ENCODE results near the gene SIRT2.
A peak's percentile ranks its signal among the peaks of the same experiment; 100 is the strongest.
"Not testable (repeated sequence)": the region's sequence is repeated elsewhere in the genome, so short reads cannot be mapped to it uniquely, and the experiment has no call there.

SIRT2 gene

DNA sequence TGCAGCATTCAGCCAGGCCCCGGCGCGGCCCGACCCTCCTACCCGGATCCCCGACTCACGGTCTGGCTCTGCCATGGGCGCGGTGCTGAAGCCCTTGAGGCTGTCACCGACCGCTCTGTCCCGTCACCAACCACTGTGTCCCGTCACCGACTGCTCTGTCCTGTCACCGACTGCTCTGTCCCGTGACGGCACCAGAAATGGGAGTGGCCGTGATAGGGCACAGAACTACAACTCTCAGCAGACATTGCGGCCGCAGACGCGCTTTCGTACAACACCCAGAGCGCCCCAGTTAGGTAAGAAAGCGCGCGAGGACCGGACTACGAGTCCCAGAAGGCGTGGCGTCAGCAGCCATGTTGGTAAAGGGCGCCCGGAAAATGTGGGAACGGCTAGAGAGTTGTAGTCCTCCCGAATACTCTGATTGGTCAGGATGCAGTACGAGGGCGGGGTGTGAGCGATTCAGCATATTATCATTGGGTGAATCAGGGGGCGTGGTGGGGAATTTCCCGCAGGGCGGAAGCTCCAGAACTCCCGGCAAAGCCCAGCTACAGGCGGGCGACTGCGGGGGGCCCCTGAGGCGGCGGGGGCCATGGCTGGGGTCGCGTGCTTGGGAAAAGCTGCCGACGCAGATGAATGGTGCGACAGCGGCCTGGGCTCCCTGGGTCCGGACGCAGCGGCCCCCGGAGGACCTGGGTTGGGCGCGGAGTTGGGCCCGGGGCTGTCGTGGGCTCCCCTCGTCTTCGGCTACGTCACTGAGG is at the start of gene SIRT2, which contains the start of gene NFKBIB:
TSS of gene SIRT2 (minus strand) at position 172 of the 755 bp plus-strand sequence. CDS start at position 75, 97 bp downstream.
TSS of gene NFKBIB (plus strand) at position 523 of the 755 bp plus-strand sequence. CDS start at position 587, 64 bp downstream.
- intact Hi-C loops (cut with DNase I) = loop anchor here (5.0 kb wide), 1 partner anchor 52 kb away; the partner anchor contains the start of gene HNRNPL
- peak; percentile 97 to 100 (median 100) for DNase-seq

DNA sequence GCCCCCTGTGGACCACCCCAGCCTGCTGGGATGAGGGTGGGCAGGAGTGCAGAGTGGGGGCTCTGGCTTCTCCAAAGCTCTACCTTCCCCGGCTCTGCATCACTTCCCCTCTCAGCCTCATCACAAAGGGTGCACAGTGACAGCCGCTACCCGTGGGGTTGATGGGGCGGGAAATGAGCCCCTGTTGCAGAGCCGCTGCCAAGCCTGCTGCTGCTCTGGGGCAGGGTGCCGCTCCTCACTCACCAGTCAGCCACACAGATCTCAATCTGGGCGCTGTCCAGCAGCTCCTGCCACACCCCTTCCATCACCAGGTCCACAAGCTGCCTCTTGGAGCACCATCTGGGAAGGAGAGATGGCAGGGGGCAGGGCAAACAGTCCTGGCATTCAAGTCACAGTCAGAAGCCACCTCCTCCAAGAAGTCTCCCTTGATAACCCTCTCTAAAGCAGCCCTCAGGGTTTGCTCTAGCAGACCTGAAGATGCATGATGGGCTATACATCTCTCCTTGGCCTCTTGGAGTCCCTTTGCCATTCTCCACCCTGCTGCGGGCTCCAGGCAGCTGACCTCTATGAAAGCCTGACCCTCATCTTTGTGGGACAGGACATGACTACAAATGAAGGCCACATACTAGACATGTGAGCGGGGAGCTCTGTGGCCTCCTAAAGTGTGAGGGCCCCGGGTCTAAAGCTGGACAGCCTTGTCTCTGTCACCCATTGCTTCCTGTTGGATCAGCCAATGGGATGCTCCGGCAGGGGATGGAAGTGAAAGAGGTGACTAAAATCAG is 47.0 kb upstream of the SIRT2 start:
- DNase-seq = no peak
- intact Hi-C loops (cut with DNase I) = no loop called here

DNA sequence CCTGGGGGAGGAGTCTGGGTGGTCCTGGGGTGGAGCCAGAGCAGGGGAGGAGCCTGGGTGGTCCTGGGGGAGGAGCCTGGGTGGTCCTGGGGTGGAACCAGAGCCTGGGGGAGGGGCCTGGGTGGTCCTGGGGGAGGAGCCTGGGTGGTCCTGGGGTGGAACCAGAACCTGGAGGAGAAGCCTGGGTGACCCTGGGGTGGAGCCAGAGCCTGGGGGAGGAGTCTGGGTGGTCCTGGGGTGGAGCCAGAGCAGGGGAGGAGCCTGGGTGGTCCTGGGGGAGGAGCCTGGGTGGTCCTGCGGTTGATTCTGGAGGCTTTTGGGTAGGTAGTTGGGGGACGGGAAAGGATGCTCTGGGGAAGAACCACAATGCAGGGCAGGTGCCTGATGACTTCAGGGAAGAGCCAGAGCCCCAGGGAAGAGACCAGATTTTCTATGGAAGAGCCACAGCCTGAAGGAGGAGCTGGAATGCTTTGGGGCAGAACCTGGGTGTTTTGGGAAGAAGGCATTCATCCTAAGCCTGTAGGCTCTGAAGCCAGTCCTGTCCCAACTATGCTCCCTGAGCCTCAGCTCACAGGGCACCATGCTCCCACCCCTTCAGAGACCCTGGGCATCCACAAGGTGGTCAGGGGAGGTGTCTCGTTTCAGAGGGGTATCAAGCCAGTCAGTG is 46.3 kb upstream of the SIRT2 start:
- DNase-seq = no peak

DNA sequence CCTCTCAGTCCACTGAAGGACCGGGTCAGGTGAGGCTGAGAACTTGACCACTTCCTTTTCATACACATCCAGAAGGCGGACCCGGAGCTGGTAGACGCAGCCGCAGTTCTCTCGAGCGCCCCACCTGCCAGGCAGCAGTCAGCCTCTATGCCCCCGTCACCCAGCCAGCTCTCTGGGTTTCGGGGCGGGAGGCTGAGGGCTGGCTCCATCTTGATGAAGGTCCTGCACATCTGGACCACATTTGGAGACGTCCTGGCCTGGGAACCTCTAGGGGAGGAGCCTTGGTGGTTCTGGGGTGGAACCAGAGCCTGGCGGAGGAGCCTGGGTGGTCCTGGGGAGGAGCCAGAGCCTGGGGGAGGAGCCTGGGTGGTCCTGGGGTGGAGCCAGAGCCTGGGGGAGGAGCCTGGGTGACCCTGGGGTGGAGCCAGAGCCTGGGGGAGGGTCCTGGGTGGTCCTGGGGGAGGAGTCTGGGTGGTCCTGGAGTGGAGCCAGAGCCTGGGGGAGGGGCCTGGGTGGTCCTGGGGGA is 45.6 kb upstream of the SIRT2 start:
- no peak for DNase-seq
- intact Hi-C loops (cut with DNase I) = no loop called here

More for the DNA sequence above, 46.3 kb upstream of the SIRT2 start:
- intact Hi-C loops (cut with DNase I) = no loop called here

DNA sequence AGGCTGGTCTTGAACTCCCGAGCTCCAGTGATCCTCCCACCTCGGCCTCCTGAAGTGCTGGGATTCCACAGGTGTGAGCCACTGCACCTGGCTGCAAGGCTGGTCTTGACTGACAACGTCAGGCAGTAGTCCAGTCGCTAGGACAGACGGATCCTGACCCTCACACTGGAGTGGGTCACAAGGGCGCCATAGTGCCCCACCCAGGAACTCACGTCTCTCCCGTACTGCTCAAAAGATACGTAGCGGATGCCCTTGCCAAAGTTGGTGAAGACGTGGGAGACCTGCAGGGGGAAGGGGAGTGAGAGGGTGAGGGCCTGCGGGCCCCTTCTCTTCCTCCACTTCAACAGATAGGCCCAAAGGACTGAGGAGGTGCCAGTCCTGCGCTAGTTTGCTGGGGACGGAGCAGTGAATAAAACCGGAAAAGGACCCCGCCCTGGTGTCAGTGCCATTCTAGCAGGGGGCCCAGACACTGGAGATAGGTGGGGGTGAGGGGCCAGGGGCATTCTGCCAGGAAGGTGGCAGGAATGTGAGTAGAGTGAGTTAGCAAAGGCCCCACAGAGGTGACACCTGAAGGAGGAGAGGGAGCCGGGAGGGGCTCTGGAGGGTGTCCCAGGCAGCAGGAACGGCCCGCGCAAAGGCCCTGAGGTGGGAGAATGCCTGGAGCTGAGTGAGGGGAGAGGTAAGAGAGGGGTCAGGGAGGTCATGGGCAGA is 43.2 kb upstream of the SIRT2 start:
- intact Hi-C loops (cut with DNase I) = no loop called here
- DNase-seq = no peak

DNA sequence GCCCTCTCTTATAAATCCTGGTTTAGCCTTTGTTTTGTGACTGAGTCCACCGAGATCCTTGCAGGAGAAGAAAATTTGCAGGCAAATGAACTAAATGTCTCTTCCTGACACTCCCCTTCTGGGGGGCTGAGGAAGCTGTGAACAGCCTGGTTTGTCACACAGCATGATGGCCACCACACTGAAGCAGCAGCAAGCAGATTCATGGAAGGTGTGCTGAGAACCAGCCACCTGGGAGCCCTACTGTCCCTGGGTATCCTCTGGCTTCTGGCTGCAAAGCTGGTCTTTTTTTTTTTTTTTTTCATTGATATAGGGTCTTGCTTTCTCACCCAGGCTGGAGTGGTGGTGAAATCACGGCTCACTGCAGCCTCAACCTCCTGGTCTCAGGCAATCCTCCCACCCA is 42.6 kb upstream of the SIRT2 start:
- no peak for DNase-seq
- intact Hi-C loops (cut with DNase I) = no loop called here

DNA sequence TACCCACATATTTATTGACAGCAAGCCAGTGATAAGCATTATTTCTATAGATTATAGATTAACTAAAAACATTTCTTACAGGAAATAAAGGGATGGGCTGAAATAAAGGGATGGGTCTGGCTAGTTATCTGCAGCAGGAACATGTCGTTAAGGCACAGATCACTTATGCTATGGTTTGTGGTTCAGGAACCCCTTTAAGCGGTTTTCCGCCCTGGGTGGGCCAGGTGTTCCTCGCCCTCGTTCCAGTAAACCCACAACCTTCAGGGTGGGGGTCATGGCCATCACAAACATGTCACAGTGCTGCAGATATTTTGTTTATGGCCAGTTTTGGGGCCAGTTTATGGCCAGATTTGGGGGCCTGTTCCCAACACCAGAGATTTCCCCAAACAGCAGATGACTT is 42.0 kb upstream of the SIRT2 start:
- intact Hi-C loops (cut with DNase I); DNase-seq: not testable (repeated sequence)

DNA sequence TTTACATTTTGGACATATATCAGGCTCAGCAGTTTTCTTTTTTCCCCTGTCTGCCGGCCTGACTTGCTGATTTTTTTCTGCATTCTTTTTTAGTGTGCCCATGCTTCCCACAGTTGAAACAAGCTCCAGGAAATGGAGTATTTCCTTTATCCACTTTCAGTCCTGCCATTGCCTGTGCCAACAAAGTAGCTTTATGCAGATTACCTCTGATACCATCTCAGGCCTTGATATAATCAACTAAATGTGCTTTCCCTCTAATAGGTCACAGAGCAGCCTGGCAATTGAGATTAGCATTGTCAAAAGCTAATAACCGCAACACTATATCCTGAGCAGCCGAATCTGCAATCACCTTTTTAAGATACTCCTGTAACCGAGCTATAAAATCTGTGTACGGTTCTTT is 40.5 kb upstream of the SIRT2 start:
- no peak for DNase-seq

DNA sequence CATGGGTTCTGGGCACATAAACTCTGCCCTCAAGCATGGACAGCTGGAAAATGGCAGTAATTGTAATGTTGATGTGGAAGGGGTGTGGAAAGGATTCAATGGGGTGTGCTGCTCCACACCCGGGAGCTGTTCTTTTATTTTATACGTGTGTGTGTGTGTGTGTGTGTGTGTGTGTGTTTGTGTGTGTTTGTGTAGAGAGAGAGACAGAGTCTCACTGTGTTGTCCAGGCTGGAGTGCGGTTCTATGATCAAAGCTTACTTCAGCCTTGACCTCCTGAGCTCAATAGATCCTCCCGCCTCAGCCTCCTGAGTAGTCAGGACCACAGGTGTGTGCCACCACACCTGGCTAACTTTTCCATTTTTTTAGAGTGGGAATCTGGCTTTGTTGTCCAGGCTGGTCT is 34.1 kb upstream of the SIRT2 start:
- DNase-seq = no peak
- intact Hi-C loops (cut with DNase I) = loop anchor here (10.0 kb wide), 1 partner anchor 289 kb away; the partner anchor contains the start of gene ACTN4

More for the DNA sequence above, 40.5 kb upstream of the SIRT2 start:
- intact Hi-C loops (cut with DNase I) = loop anchor here (10.0 kb wide), 1 partner anchor 295 kb away; the partner anchor contains the start of gene ACTN4

DNA sequence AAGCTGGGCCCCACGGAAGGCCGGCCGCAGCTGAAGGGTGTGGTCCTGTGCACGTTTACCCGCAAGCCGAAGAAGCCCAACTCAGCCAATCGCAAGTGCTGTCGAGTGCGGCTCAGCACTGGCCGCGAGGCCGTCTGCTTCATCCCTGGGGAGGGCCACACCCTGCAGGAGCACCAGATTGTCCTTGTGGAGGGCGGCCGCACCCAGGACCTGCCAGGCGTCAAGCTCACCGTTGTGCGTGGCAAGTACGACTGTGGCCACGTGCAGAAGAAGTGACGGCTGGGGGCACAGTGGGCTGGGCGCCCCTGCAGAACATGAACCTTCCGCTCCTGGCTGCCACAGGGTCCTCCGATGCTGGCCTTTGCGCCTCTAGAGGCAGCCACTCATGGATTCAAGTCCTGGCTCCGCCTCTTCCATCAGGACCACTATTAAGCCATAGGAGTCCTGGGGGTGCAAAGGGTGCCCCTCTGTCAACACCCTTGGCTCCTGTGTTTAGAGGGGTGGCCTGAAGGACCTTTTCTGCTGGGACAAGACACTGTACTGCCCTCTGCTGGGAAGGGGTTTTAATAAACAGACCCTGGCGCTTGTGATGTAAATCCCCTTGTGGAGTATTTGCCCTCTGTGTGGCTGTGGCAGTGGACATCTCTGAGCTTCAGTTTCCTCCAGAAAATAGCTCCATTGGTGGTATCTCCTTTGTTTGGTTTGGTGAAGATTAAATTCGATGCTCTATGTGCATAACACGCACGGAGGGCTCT is 33.2 kb upstream of the SIRT2 start:
- DNase-seq = peak in 2 of 42 donors; percentile 23 to 26
- intact Hi-C loops (cut with DNase I) = loop anchor here (10.0 kb wide), 1 partner anchor 288 kb away; the partner anchor contains the start of gene ACTN4

DNA sequence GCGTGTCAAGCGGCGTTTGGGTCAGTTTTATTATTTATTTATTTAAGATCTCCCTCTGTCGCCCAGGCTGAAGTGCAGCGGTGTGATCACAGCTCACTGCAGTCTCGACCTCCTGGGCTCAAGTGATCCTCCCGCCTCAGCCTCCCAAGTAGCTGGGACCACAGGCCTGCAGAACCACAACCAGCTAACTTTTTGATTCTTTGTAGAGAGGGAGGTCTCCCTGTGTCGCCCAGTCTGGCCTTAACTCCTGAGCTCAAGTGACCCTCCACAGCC is 32.0 kb upstream of the SIRT2 start:
- intact Hi-C loops (cut with DNase I) = loop anchor here (10.0 kb wide), 1 partner anchor 287 kb away; the partner anchor contains the start of gene ACTN4
- DNase-seq = no peak

DNA sequence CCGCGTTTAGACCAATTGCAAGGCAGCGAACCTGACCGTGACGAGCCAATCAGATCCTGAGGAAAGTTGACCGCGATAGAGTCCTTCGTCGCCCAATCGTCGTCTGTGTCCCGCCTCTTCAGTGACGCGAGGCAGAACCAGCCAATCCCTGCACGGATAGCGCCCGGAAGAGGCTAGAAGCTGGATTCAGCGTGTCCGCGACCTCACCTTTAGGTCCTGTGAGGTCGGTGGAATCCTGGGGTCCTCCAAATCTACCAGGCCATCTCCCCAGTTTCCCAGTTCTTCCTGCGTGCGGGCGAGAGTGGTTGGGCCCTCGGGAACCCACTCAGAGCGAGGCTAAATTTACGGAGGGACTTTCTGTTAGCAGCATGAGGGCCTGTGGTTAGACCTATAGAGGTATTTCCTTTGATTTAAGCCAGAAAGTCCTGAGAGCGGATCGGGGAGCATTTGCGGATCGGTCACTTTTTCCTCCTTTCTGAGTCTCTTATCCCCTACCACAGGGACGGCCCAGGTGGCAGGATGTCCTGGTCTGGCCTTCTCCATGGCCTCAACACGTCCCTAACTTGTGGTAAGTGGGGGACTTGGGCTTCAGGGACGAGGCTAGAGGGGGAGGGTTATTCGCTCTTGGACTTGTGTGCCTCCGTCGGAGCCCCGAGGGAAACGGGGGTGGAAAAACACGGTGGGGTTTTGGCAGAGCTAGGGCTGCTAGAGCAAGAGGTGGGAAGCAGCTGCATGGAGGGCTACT is 31.5 kb upstream of the SIRT2 start, which contains the start of gene MRPS12:
TSS of gene MRPS12 (plus strand) at position 169 of the 745 bp plus-strand sequence. CDS start at position 520, 351 bp downstream.
- intact Hi-C loops (cut with DNase I) = loop anchor here (10.0 kb wide), 1 partner anchor 286 kb away; the partner anchor contains the start of gene ACTN4

DNA sequence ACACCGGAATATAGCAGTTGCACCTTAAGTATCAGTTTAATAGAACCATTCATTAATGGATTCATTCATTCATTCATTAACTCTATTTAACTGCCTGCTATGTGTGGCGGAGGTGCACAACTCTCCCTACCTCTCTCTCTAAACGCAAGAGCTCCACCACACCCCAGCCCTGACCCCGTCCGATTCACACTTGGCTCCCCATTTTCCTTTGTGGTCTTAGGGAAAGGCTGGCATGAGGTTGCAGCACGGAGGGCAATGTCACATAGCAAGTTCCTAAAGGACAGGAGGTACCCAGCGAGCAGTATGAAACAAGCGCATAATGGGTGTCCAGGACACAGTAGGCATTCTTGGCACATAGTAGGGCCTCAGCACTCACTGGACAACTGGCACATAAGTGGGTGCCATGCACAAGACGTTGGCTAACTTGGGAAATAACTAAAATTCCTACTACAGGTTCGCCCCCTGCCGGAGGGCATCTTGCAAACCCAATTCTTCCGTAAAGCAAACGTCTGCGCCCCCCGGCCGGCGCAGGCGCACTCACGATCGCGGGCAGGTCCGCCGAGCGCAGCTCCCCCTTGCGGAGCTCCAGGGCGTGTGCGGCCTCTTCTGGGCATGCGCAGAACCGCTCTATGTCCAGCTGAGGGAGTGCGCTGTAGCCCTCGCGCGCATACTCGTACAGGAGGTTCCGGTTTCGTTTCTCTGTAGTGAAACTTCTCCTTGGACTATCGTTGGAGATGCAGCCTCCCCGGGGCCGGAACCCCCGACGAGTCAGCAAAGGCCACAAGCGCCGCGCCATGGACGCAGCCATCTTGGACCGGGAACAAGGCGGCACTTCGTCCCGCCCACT is 30.7 kb upstream of the SIRT2 start, which contains the start of gene SARS2:
TSS of gene SARS2 (minus strand) at position 835 of the 847 bp plus-strand sequence. CDS start at position 808, 27 bp downstream.
- intact Hi-C loops (cut with DNase I) = loop anchor here (10.0 kb wide), 1 partner anchor 285 kb away; the partner anchor contains the start of gene ACTN4
- DNase-seq = peak; percentile 83 to 96 (median 92)

More for the DNA sequence above, 31.5 kb upstream of the SIRT2 start, which contains the start of gene MRPS12:
- peak; percentile 96 to 100 (median 99) for DNase-seq

DNA sequence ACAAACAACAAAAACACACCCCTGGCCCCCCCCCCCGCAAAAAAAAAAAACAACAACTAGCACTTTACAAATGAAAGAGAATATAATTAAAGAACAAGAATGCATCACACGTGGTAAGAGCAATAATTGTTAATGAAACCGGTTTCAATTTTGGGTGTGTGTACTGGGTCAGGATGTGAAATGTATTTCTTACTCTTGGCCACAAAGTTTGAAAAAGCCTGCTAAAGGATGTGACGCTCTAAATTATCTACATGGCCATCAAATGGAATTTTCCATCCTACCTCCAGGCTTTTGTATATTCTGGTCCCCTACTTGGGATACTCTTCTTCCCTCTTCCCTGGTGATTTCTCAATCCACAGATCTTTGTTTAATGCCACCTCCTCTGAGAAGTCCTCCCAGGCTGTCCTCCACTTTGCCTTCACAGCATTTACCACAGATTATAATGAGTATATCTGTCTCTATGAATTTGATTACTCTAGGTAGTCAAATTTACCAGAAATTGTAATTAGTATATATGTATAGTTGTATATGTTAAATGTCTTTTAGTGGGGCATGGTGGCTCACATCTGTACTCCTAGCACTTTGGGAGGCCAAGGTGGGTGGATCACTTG is 29.1 kb upstream of the SIRT2 start:
- DNase-seq = no peak
- intact Hi-C loops (cut with DNase I) = no loop called here

DNA sequence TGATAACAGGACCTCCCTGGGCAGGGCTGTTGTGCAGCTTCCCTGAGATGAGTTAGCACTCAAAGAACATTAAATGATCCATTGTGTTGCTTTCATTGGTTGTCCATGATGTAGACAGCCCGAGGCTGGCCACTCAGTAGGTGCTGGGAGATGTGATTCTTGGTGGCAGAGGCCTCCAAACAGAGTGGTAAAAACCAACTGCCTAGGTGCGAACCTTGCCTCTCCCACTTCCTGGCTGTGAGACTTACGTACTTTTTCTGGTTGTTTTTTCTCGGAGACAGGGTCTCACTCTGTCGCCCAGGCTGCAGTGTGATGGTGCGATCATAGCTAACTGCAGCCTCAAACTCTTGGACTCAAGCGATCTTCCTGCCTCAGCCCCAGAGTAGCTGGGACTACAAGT is 25.0 kb upstream of the SIRT2 start:
- DNase-seq = no peak
- intact Hi-C loops (cut with DNase I) = no loop called here

Data from head of caudate nucleus (tissue), 42 donors.